Measurements from ENCODE around the gene ORMDL1.
A peak's percentile ranks its signal among the peaks of the same experiment; 100 is the strongest.

Gene ORMDL1

GRCh38 chr2:189802396-189802912 lies 18.3 kb upstream of the ORMDL1 start:
- no peak overlapping the region for H3K9ac ChIP-seq (ENCODE audit: low read length in 2 of 2)
- peaks cover 0 to 3% of the 10 kb centered on the region in 2 donors for H3K36me3 ChIP-seq (ENCODE audit: control insufficient read depth in 2 of 2, insufficient read depth in 2 of 2, low read length in 2 of 2)

GRCh38 chr2:189799531-189799930 lies 15.4 kb upstream of the ORMDL1 start:
- Histone ChIP-seq H3K4me3 (ENCODE audit: low read length in 2 of 2) (no peak overlapping the region), H3K9ac (ENCODE audit: low read length in 2 of 2) (no peak overlapping the region), H3K36me3 (ENCODE audit: control insufficient read depth in 2 of 2, insufficient read depth in 2 of 2, low read length in 2 of 2) (peaks cover 0 to 3% of the 10 kb centered on the region in 2 donors), H3K4me1 (ENCODE audit: control insufficient read depth, insufficient read depth, low read length) (no peaks in the 10 kb centered on the region), H3K9me3 (ENCODE audit: control insufficient read depth in 2 of 2, low read length in 2 of 2) (no peaks in the 10 kb centered on the region), H3K27ac (ENCODE audit: low read length) (no peak overlapping the region), H3K27me3 (ENCODE audit: control insufficient read depth in 1 of 2, insufficient read depth in 2 of 2, low read length in 2 of 2) (no peaks in the 10 kb centered on the region)

More at GRCh38 chr2:189802396-189802912, 18.3 kb upstream of the ORMDL1 start:
- no peak overlapping the region for H3K27ac ChIP-seq (ENCODE audit: low read length)
- H3K4me3 ChIP-seq (ENCODE audit: low read length in 2 of 2) = no peak overlapping the region
- H3K4me1 ChIP-seq (ENCODE audit: control insufficient read depth, insufficient read depth, low read length) = no peaks in the 10 kb centered on the region
- H3K9me3 ChIP-seq (ENCODE audit: control insufficient read depth in 2 of 2, low read length in 2 of 2) = no peaks in the 10 kb centered on the region
- no peaks in the 10 kb centered on the region for H3K27me3 ChIP-seq (ENCODE audit: control insufficient read depth in 1 of 2, insufficient read depth in 2 of 2, low read length in 2 of 2)

- Histone ChIP-seq H3K9ac (ENCODE audit: low read length in 2 of 2) (no peak overlapping the region), H3K27ac (ENCODE audit: low read length) (no peak overlapping the region), H3K4me1 (ENCODE audit: control insufficient read depth, insufficient read depth, low read length) (no peaks in the 10 kb centered on the region), H3K27me3 (ENCODE audit: control insufficient read depth in 1 of 2, insufficient read depth in 2 of 2, low read length in 2 of 2) (no peaks in the 10 kb centered on the region), H3K4me3 (ENCODE audit: low read length in 2 of 2) (no peak overlapping the region), H3K9me3 (ENCODE audit: control insufficient read depth in 2 of 2, low read length in 2 of 2) (no peaks in the 10 kb centered on the region), H3K36me3 (ENCODE audit: control insufficient read depth in 2 of 2, insufficient read depth in 2 of 2, low read length in 2 of 2) (peaks cover 0 to 3% of the 10 kb centered on the region in 2 donors)
Observed at GRCh38 chr2:189799030-189799331, 14.8 kb upstream of the ORMDL1 start.

GRCh38 chr2:189798312-189799029 lies 14.3 kb upstream of the ORMDL1 start:
- H3K4me1 ChIP-seq (ENCODE audit: control insufficient read depth, insufficient read depth, low read length) = no peaks in the 10 kb centered on the region
- H3K9me3 ChIP-seq (ENCODE audit: control insufficient read depth in 2 of 2, low read length in 2 of 2) = no peaks in the 10 kb centered on the region
- H3K9ac ChIP-seq (ENCODE audit: low read length in 2 of 2) = no peak overlapping the region
- no peak overlapping the region for H3K4me3 ChIP-seq (ENCODE audit: low read length in 2 of 2)
- H3K27ac ChIP-seq (ENCODE audit: low read length) = no peak overlapping the region
- H3K36me3 ChIP-seq (ENCODE audit: control insufficient read depth in 2 of 2, insufficient read depth in 2 of 2, low read length in 2 of 2) = peaks cover 0 to 5% of the 10 kb centered on the region in 2 donors
- no peaks in the 10 kb centered on the region for H3K27me3 ChIP-seq (ENCODE audit: control insufficient read depth in 1 of 2, insufficient read depth in 2 of 2, low read length in 2 of 2)

GRCh38 chr2:189797902-189798301 lies 13.8 kb upstream of the ORMDL1 start:
- H3K36me3 ChIP-seq (ENCODE audit: control insufficient read depth in 2 of 2, insufficient read depth in 2 of 2, low read length in 2 of 2) = peaks cover 3 to 5% of the 10 kb centered on the region in 2 donors
- H3K27ac ChIP-seq (ENCODE audit: low read length) = no peak overlapping the region

GRCh38 chr2:189794310-189794709 lies 10.2 kb upstream of the ORMDL1 start:
- H3K9ac ChIP-seq (ENCODE audit: low read length in 2 of 2) = no peak overlapping the region
- no peaks in the 10 kb centered on the region for H3K9me3 ChIP-seq (ENCODE audit: control insufficient read depth in 2 of 2, low read length in 2 of 2)
- no peak overlapping the region for H3K4me3 ChIP-seq (ENCODE audit: low read length in 2 of 2)
- peaks cover 3 to 5% of the 10 kb centered on the region in 2 donors for H3K36me3 ChIP-seq (ENCODE audit: control insufficient read depth in 2 of 2, insufficient read depth in 2 of 2, low read length in 2 of 2)
- H3K27ac ChIP-seq (ENCODE audit: low read length) = no peak overlapping the region
- H3K4me1 ChIP-seq (ENCODE audit: control insufficient read depth, insufficient read depth, low read length) = no peaks in the 10 kb centered on the region
- H3K27me3 ChIP-seq (ENCODE audit: control insufficient read depth in 1 of 2, insufficient read depth in 2 of 2, low read length in 2 of 2) = no peaks in the 10 kb centered on the region

More at GRCh38 chr2:189797902-189798301, 13.8 kb upstream of the ORMDL1 start:
- no peaks in the 10 kb centered on the region for H3K9me3 ChIP-seq (ENCODE audit: control insufficient read depth in 2 of 2, low read length in 2 of 2)
- H3K4me1 ChIP-seq (ENCODE audit: control insufficient read depth, insufficient read depth, low read length) = no peaks in the 10 kb centered on the region
- no peak overlapping the region for H3K9ac ChIP-seq (ENCODE audit: low read length in 2 of 2)
- H3K4me3 ChIP-seq (ENCODE audit: low read length in 2 of 2) = no peak overlapping the region
- no peaks in the 10 kb centered on the region for H3K27me3 ChIP-seq (ENCODE audit: control insufficient read depth in 1 of 2, insufficient read depth in 2 of 2, low read length in 2 of 2)

GRCh38 chr2:189791338-189792042 lies 7.4 kb upstream of the ORMDL1 start:
- H3K36me3 ChIP-seq (ENCODE audit: control insufficient read depth in 2 of 2, insufficient read depth in 2 of 2, low read length in 2 of 2) = peaks cover 3 to 4% of the 10 kb centered on the region in 2 donors
- H3K27me3 ChIP-seq (ENCODE audit: control insufficient read depth in 1 of 2, insufficient read depth in 2 of 2, low read length in 2 of 2) = no peaks in the 10 kb centered on the region
- no peak overlapping the region for H3K27ac ChIP-seq (ENCODE audit: low read length)
- H3K9ac ChIP-seq (ENCODE audit: low read length in 2 of 2) = no peak overlapping the region
- H3K4me1 ChIP-seq (ENCODE audit: control insufficient read depth, insufficient read depth, low read length) = no peaks in the 10 kb centered on the region
- H3K9me3 ChIP-seq (ENCODE audit: control insufficient read depth in 2 of 2, low read length in 2 of 2) = no peaks in the 10 kb centered on the region
- no peak overlapping the region for H3K4me3 ChIP-seq (ENCODE audit: low read length in 2 of 2)

GRCh38 chr2:189783451-189783926 lies 650 bp downstream of the ORMDL1 start:
- Histone ChIP-seq H3K9me3 (ENCODE audit: control insufficient read depth in 2 of 2, low read length in 2 of 2) (no peaks in the 10 kb centered on the region), H3K4me3 (ENCODE audit: low read length in 2 of 2) (peak overlapping the region; percentile 68 to 91), H3K9ac (ENCODE audit: low read length in 2 of 2) (peak overlapping the region; percentile 86 to 91), H3K36me3 (ENCODE audit: control insufficient read depth in 2 of 2, insufficient read depth in 2 of 2, low read length in 2 of 2) (peaks cover 5 to 18% of the 10 kb centered on the region in 2 donors), H3K27me3 (ENCODE audit: control insufficient read depth in 1 of 2, insufficient read depth in 2 of 2, low read length in 2 of 2) (no peaks in the 10 kb centered on the region), H3K27ac (ENCODE audit: low read length) (peak overlapping the region; percentile 83), H3K4me1 (ENCODE audit: control insufficient read depth, insufficient read depth, low read length) (peaks cover 7% of the 10 kb centered on the region)

GRCh38 chr2:189782221-189782671 lies 1.9 kb downstream of the ORMDL1 start:
- Histone ChIP-seq H3K27ac (ENCODE audit: low read length) (no peak overlapping the region), H3K9ac (ENCODE audit: low read length in 2 of 2) (no peak overlapping the region)

GRCh38 chr2:189772212-189772611 lies 11.9 kb downstream of the ORMDL1 start:
- no peak overlapping the region for H3K4me3 ChIP-seq (ENCODE audit: low read length in 2 of 2)
- no peaks in the 10 kb centered on the region for H3K9me3 ChIP-seq (ENCODE audit: control insufficient read depth in 2 of 2, low read length in 2 of 2)
- no peak overlapping the region for H3K9ac ChIP-seq (ENCODE audit: low read length in 2 of 2)
- H3K4me1 ChIP-seq (ENCODE audit: control insufficient read depth, insufficient read depth, low read length) = no peaks in the 10 kb centered on the region
- peaks cover 11 to 51% of the 10 kb centered on the region in 2 donors for H3K36me3 ChIP-seq (ENCODE audit: control insufficient read depth in 2 of 2, insufficient read depth in 2 of 2, low read length in 2 of 2)
- no peaks in the 10 kb centered on the region for H3K27me3 ChIP-seq (ENCODE audit: control insufficient read depth in 1 of 2, insufficient read depth in 2 of 2, low read length in 2 of 2)
- H3K27ac ChIP-seq (ENCODE audit: low read length) = no peak overlapping the region

More at GRCh38 chr2:189782221-189782671, 1.9 kb downstream of the ORMDL1 start:
- peaks cover 7% of the 10 kb centered on the region for H3K4me1 ChIP-seq (ENCODE audit: control insufficient read depth, insufficient read depth, low read length)
- H3K4me3 ChIP-seq (ENCODE audit: low read length in 2 of 2) = peak overlapping the region in 1 of 2 donors; percentile 43
- no peaks in the 10 kb centered on the region for H3K9me3 ChIP-seq (ENCODE audit: control insufficient read depth in 2 of 2, low read length in 2 of 2)
- peaks cover 5 to 22% of the 10 kb centered on the region in 2 donors for H3K36me3 ChIP-seq (ENCODE audit: control insufficient read depth in 2 of 2, insufficient read depth in 2 of 2, low read length in 2 of 2)
- no peaks in the 10 kb centered on the region for H3K27me3 ChIP-seq (ENCODE audit: control insufficient read depth in 1 of 2, insufficient read depth in 2 of 2, low read length in 2 of 2)

Measured in stomach smooth muscle (tissue), 2 donors.